Measurements from ENCODE around the gene IPPK.

Gene IPPK

DNA sequence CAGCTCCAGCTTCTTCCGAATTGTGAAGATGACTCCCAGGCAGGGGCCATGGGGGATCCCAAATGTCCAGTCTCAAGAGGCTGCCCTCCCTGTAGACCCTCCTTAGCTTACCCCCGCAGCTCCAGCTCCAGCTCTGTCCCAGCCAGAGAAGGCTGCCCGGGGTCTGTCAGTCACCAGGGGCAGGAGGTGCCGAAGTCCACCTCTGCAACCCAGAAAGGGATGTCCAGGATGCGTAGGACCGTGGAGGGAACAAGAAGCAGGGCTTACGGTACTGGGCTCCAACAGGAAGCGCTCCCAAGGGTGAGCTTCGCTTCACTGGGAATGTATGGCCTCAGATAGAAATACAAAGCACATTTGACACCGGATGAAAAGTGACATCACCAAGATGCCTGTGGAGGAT lies 6.0 kb downstream of the IPPK start:
- FAIRE-seq (no peak), DNase-seq (ENCODE audit: insufficient read length) (no peak)
- no peak for TF ChIP-seq TAF1 (IDR thresholded peaks at IDR 0.05; ENCODE audit: borderline replicate concordance, low read depth, low read length)

DNA sequence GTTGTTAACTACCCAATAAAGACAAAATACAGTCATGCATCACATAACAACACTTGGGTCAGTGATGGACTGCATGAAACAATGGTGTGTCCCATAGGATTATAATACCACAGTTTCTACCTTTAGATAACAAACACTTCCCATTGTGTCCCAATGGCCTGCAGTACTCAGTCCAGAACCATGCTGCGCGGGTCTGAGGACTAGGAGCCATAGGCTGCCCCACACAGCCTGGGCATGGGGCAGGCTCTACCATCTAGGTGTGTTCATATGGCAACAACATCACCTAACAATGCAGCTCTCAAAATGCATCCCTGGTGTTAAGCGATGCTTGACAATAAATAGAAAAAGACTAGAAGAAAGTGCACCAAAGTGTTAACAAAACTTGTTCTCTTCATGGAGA lies 6.8 kb downstream of the IPPK start:
- FAIRE-seq, result no peak
- TF ChIP-seq POLR2A (IDR thresholded peaks at IDR 0.05; ENCODE audit: low read depth, low read length) (no peak), TAF1 (IDR thresholded peaks at IDR 0.05; ENCODE audit: borderline replicate concordance, low read depth, low read length) (no peak), POLR2AphosphoS5 (IDR thresholded peaks at IDR 0.05; ENCODE audit: low read depth, low read length) (no peak)
- DNase-seq (ENCODE audit: insufficient read length), result no peak

DNA sequence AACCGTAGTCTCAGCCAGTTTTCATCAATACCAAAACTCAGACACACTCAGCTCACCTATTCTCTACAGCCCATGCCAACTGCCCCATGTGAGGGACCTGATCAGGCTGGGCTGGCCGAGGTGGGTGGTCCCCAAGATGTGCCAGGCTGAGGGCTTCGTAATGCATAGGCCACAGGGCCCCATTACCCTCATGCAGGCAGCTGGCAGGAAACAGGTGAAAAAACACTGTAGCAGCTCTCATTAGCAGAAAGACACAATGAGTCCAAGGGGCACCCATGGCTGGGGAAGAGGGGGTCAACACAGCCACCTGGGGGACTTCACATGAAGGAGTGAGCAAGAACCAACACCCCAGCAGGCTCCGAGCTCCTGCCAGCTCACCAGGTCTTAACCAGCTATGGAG lies 8.2 kb downstream of the IPPK start:
- DNase-seq (ENCODE audit: insufficient read length), result no peak
- TF ChIP-seq POLR2A (IDR thresholded peaks at IDR 0.05; ENCODE audit: low read depth, low read length) (no peak), TAF1 (IDR thresholded peaks at IDR 0.05; ENCODE audit: borderline replicate concordance, low read depth, low read length) (no peak), POLR2AphosphoS5 (IDR thresholded peaks at IDR 0.05; ENCODE audit: low read depth, low read length) (no peak)
- FAIRE-seq, result no peak

DNA sequence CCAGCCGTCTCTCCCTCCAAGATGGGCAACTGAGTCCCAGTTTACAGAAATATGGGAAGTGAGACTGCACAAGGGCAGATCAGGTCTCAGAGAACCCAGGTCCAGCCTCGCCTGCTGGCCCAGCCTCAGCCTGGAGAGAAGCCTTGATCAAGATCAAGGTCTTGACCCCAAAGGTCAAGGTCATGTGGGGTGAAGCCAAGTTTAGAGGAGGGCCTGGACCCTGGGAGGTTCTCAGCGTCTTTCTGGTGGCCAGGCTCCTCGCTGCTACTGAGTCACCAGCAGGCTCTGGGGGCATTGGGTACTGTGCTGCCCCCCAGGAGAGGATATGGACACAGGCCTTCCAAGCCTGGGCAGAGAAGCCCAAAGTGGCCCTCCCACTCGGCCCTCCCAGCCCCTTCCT lies 8.8 kb downstream of the IPPK start:
- FAIRE-seq (no peak), DNase-seq (ENCODE audit: insufficient read length) (no peak)
- TF ChIP-seq TAF1 (IDR thresholded peaks at IDR 0.05; ENCODE audit: borderline replicate concordance, low read depth, low read length) (no peak), POLR2AphosphoS5 (IDR thresholded peaks at IDR 0.05; ENCODE audit: low read depth, low read length) (no peak), POLR2A (IDR thresholded peaks at IDR 0.05; ENCODE audit: low read depth, low read length) (no peak)

DNA sequence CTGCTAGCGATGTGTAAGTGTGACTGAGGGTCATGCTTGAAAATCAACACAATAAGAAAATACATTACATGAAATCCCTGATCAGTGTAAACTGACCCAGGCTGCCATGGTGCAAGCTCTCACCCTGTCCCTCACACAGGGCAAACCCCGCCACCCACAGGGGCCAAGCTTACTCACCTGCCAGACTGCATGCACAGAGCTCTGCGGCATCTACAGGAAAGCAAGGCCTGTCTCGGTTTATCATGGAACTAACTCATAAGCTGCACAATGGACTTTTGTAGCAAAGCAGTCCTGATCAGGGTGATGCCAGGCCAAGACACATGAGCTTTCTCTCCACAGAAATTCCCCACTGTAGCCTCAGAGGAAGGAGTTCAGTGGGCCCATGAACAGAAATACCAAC lies 9.7 kb downstream of the IPPK start:
- no peak for DNase-seq (ENCODE audit: insufficient read length)
- no peak for TF ChIP-seq POLR2A (IDR thresholded peaks at IDR 0.05; ENCODE audit: low read depth, low read length)
- TF ChIP-seq POLR2AphosphoS5 (IDR thresholded peaks at IDR 0.05; ENCODE audit: low read depth, low read length), result no peak
- TF ChIP-seq TAF1 (IDR thresholded peaks at IDR 0.05; ENCODE audit: borderline replicate concordance, low read depth, low read length), result no peak
- no peak for FAIRE-seq

DNA sequence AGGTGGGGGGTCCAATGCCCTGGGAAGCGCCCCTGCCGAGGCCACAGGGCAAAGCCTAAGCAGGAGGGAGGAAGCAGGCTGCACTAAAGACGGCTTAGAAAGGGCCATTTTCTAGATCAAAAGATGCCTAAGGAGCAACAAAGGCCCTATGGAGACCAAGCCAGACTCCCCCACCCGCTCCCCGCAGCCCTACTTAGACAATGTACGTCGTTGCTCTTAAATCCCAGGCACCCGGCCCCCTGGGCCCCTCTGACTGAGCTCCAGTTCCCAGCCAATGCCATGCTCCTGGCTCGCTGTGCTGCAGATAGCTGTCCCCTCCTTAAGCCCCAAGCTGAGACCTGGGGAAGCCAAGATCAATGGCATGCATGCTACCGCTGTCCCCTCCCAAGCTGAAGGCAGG lies 10.3 kb downstream of the IPPK start:
- no peak for FAIRE-seq
- no peak for TF ChIP-seq POLR2A (IDR thresholded peaks at IDR 0.05; ENCODE audit: low read depth, low read length)
- TF ChIP-seq POLR2AphosphoS5 (IDR thresholded peaks at IDR 0.05; ENCODE audit: low read depth, low read length), result no peak
- TF ChIP-seq TAF1 (IDR thresholded peaks at IDR 0.05; ENCODE audit: borderline replicate concordance, low read depth, low read length), result no peak

DNA sequence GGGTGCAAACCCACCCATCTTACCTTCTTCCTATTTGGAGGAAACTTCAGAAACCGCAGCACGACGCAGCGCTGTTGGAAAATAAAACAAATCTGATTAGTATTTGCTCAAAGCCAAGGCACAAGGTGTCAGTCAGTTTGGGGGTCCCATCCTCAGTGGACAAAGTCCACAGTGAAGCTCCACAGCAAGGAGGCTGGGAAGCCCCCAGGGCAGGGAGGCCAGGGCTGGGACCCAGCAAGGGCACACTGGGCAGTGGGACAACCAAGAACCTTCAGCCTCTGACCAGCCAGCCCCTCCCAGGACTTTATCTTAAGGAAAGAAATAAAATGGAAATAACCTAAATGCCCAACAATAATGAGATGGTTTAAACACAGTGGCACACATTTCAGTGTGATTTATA lies 11.3 kb downstream of the IPPK start:
- DNase-seq (ENCODE audit: insufficient read length), result no peak
- TF ChIP-seq POLR2AphosphoS5 (IDR thresholded peaks at IDR 0.05; ENCODE audit: low read depth, low read length) (no peak), TAF1 (IDR thresholded peaks at IDR 0.05; ENCODE audit: borderline replicate concordance, low read depth, low read length) (no peak), POLR2A (IDR thresholded peaks at IDR 0.05; ENCODE audit: low read depth, low read length) (no peak)
- no peak for FAIRE-seq

More for the DNA sequence above, 10.3 kb downstream of the IPPK start:
- DNase-seq (ENCODE audit: insufficient read length), result no peak

DNA sequence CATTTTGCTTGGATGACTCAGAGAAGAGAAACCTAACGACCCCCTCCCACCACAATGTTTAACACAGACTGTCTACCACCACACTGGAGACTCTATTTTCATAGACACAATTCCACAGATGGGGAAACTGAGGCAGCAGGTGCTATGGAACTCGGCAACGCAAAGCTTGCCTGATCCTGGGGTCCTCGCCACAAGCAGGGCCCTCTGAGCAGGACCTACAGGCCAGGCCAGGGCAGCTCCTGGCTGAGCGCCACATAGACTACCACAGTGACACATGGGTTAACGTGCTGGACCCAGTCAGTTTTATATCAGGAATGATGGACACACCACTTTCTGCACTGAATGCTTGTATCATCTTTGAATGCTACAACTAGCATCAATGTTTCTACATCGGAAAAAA lies 11.8 kb downstream of the IPPK start:
- DNase-seq (ENCODE audit: insufficient read length) (no peak), FAIRE-seq (no peak)
- no peak for TF ChIP-seq POLR2A (IDR thresholded peaks at IDR 0.05; ENCODE audit: low read depth, low read length)
- TF ChIP-seq TAF1 (IDR thresholded peaks at IDR 0.05; ENCODE audit: borderline replicate concordance, low read depth, low read length), result no peak
- TF ChIP-seq POLR2AphosphoS5 (IDR thresholded peaks at IDR 0.05; ENCODE audit: low read depth, low read length), result no peak

DNA sequence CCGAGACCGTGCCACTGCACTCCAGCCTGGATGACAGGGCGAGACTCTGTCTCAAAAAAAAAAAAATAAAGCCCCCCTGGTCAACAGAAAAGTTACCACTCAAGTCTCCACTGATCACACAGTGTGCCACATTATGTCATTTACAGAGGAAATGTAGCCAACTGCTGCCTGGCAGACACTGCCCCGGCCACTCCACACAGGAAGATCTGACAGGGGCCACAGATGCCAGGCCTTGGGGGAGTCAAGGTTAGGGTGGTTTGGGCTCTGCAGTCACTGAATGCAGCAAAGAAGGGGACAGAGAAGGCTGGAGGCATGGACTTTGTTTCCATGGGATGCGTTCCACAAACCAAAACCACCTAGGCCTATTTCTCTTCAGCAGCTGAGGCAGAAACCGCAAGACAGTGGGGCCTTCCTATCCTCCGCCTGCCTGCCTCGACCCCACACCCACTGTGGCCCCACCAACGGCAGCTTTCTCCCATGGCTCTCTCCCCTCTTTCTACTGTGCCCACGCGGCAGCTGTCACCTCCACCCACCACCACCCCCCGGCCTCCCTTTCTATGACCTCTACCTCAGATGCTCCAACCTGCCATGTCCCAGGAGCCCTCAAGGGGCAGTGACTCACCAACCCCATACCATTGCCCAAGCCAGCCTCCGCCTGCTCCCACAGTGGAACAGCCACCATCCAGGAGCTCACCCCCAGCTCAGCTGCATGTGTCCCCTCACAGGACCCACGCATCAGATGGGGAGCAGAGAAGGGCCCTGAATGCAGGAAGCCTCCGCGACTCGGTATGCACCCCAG lies 12.4 kb downstream of the IPPK start:
- FAIRE-seq, result no peak
- no peak for DNase-seq (ENCODE audit: insufficient read length)
- TF ChIP-seq POLR2A (IDR thresholded peaks at IDR 0.05; ENCODE audit: low read depth, low read length) (no peak), POLR2AphosphoS5 (IDR thresholded peaks at IDR 0.05; ENCODE audit: low read depth, low read length) (no peak), TAF1 (IDR thresholded peaks at IDR 0.05; ENCODE audit: borderline replicate concordance, low read depth, low read length) (no peak)

DNA sequence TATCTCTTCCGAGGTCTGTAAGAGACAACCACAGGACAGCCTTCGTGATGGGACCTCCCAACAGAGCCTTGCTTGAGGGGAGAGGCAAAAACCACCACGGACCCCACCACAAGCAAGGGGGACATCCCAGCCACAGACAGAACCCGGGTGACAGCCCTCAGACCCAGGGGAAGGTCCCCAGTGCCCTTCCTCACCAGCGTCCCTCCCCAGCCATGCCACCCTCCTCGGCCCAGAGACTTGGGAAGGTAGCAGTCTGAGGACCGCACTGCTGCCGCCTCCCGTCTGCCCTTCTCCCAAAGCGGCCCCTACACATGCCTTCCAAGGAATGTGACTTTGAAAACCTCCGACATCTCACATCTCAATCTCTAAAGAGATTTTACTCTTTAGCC lies 13.4 kb downstream of the IPPK start:
- DNase-seq (ENCODE audit: insufficient read length) (no peak), FAIRE-seq (no peak)
- no peak for TF ChIP-seq TAF1 (IDR thresholded peaks at IDR 0.05; ENCODE audit: borderline replicate concordance, low read depth, low read length)
- TF ChIP-seq POLR2A (IDR thresholded peaks at IDR 0.05; ENCODE audit: low read depth, low read length), result no peak
- TF ChIP-seq POLR2AphosphoS5 (IDR thresholded peaks at IDR 0.05; ENCODE audit: low read depth, low read length), result no peak

DNA sequence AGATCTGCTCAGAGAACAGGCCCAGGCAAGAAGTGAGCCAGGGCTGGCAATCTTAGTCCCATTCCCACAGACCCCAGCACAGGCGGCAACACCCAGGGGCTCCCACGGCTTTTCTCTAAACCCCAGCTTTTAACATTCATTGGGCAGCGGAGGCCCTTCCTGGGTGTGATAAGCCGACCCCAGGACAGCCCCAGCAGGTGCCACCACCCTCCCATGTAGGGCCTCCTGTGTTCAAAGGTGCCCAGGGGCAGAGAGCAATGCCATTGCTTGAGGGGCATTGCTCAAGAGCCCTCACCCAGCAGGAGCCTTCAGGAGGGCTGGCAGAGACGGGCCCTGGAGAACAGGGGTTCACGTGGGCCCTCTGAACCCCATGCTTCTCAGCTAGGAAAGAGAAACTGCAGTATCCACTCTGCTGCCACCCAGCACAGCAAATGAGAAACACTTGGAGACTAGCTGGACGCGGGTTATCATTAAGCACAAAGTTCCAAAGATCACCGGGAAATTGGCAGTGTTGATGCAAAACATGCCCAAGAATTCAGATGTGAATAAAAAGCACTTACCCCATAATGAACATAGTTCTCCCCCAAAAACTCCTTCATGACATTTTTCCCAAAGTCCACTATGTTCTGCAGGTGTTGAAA lies 13.9 kb downstream of the IPPK start:
- DNase-seq (ENCODE audit: insufficient read length) (no peak), FAIRE-seq (no peak)
- no peak for TF ChIP-seq POLR2A (IDR thresholded peaks at IDR 0.05; ENCODE audit: low read depth, low read length)

DNA sequence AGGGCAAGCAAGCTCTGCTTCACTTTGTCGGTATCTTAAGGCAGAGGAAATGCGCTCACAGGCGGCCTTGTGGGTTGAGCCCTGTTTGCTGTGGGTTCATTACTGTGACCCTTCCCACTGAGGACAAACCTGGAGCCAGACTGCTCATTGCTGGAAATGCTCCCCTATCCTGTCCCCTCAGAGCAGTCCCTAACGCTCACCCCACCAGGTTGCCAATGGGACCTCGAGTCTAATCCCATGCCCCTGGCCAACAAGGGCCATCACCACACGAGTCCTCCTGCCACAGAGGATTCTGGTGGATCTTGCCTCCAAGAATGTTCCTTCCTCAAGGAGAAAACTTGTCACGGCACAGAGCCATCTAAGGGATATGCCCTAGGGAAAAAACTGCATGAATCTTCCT lies 14.6 kb downstream of the IPPK start:
- no peak for FAIRE-seq

More for the DNA sequence above, 14.6 kb downstream of the IPPK start:
- TF ChIP-seq POLR2A (IDR thresholded peaks at IDR 0.05; ENCODE audit: low read depth, low read length) (no peak), TAF1 (IDR thresholded peaks at IDR 0.05; ENCODE audit: borderline replicate concordance, low read depth, low read length) (no peak), POLR2AphosphoS5 (IDR thresholded peaks at IDR 0.05; ENCODE audit: low read depth, low read length) (no peak)
- DNase-seq (ENCODE audit: insufficient read length), result no peak

All from GM12892 (cell line).